ENCODE data around the gene SERPINB6. TPM values are rescaled to one million over a fixed set of nuclear protein-coding genes. Genes with fewer than 3 reads are reported as not detected.

SERPINB6 gene
- total and polyA plus RNA-seq, 9 of the 15 experiments (the other 6 are each of a cell fraction or from before 2014, with no cell fraction given), result 86.6 to 211 (median 143) TPM

- Histone ChIP-seq H2AFZ (ENCODE audit: low read depth, low read length) (no peak overlapping the region), H3K27me3 (ENCODE audit: control insufficient read depth in 2 of 2, insufficient read depth in 2 of 2, low read length in 2 of 2) (no peaks in the 10 kb centered on the region), H3K9ac (ENCODE audit: insufficient read depth in 1 of 2, low read depth in 2 of 2, low read length in 2 of 2) (peak overlapping the region in 1 of 2 experiments; percentile 90; a peak in 2 of 4 replicates), H3K9me1 (ENCODE audit: control insufficient read depth, insufficient read depth, low read length) (no peaks in the 10 kb centered on the region), H4K20me1 (replicated peaks; ENCODE audit: control insufficient read depth, insufficient read depth, low read length) (no peaks in the 10 kb centered on the region), H3K79me2 (ENCODE audit: control insufficient read depth, insufficient read depth, low read length) (peaks cover 58% of the 10 kb centered on the region), H3K9me3 (replicated peaks; ENCODE audit: control insufficient read depth, insufficient read depth, low read depth, low read length) (0 out of 2 replicates have a peak, but pooled peaks cover 2% of the 10 kb centered on the region), H3K4me3 (peak overlapping the region; percentile 86), H3K27ac (ENCODE audit: extremely low read depth, low read depth, low read length) (peak overlapping the region; percentile 69), H3K4me1 (replicated peaks in 1 of 2; ENCODE audit: control insufficient read depth in 2 of 2, insufficient read depth in 2 of 2, low read length in 2 of 2) (peaks cover 23 to 27% of the 10 kb centered on the region in 2 experiments; a peak in 4 of 5 replicates), H3K36me3 (ENCODE audit: control insufficient read depth, insufficient read depth, low read length) (peaks cover 46% of the 10 kb centered on the region), H3K4me2 (ENCODE audit: insufficient read depth, low read length) (peak overlapping the region; percentile 89)
- BruUV-seq (replicated peaks), result no TSS peak
- ChIA-PET POLR2A (interaction anchor here (0.6 to 7.2 kb wide), 34 partner anchors 9 to 1350 kb away, joined by 3 to 95 read pairs (median 6); partner anchors contain the start of genes RIPK1, SERPINB1 and SERPINB9), CTCF (ENCODE audit: low intra/inter-chr PET ratio) (interaction anchor here (0.5 to 1.4 kb wide), 3 partner anchors 46 to 82 kb away, joined by 3 to 5 read pairs (median 3); no protein-coding TSS in a partner anchor)
- in situ Hi-C loops (cut with MboI) (loop anchor here (5.0 kb wide), 1 partner anchor 50 kb away; no protein-coding TSS in a partner anchor), intact Hi-C loops (cut with micrococcal nuclease) (loop anchor here (1.0 to 2.0 kb wide), 2 partner anchors 21 to 51 kb away; no protein-coding TSS in a partner anchor)
- FAIRE-seq, result peak; percentile 92
- DNase-seq (ENCODE audit: extremely low read depth in 1 of 4, low spot score in 3 of 4), result peak; percentile 69 to 93 (median 76)
- 25% methylated on average over 2 of the region's 2 CpGs for WGBS (ENCODE audit: insufficient coverage, low coverage, missing lambda C conversion rate)
- ATAC-seq, result peak; percentile 55
- TF ChIP-seq ZNF408 (CRISPR knock-in tag; IDR thresholded peaks at IDR 0.05; ENCODE audit: low read depth), result no peak
- TF ChIP-seq THRA (IDR thresholded peaks at IDR 0.05), result no peak
- peak; percentile 61; the same call in 1 of the 2 replicates for TF ChIP-seq NKRF (IDR thresholded peaks at IDR 0.05; ENCODE audit: borderline replicate concordance)
- peak; percentile 66 for TF ChIP-seq DMBX1 (CRISPR knock-in tag; IDR thresholded peaks at IDR 0.05; ENCODE audit: borderline replicate concordance)
- no peak for TF ChIP-seq ZNF830 (CRISPR knock-in tag; IDR thresholded peaks at IDR 0.05)
- peak; percentile 85; the same call in 1 of the 2 replicates for TF ChIP-seq SMAD4 (CRISPR knock-in tag; conservative IDR thresholded peaks at IDR 0.05)
- TF ChIP-seq TOE1 (IDR thresholded peaks at IDR 0.05; ENCODE audit: borderline replicate concordance), result peak; percentile 78
- no peak for TF ChIP-seq TOE1 (CRISPR knock-in tag; IDR thresholded peaks at IDR 0.05; ENCODE audit: borderline replicate concordance, low read depth)
- peak; percentile 47; the same call in 1 of the 2 replicates for TF ChIP-seq SPI1 (IDR thresholded peaks at IDR 0.05; ENCODE audit: borderline replicate concordance, low read depth, low read length)
- TF ChIP-seq TBL1XR1 (IDR thresholded peaks at IDR 0.05; ENCODE audit: low read length in 2 of 2), result peak in 1 of 2 experiments; percentile 88; a peak in 2 of 4 replicates
- no peak for TF ChIP-seq CC2D1A (IDR thresholded peaks at IDR 0.05)
- TF ChIP-seq NR2C1 (IDR thresholded peaks at IDR 0.05), result peak; percentile 39
- peak; percentile 81 for TF ChIP-seq NR2C1 (tag; IDR thresholded peaks at IDR 0.05)
- no peak; the same call in 1 of the 2 replicates for TF ChIP-seq TCF15 (CRISPR knock-in tag; IDR thresholded peaks at IDR 0.05)
- 0 out of 2 replicates have a peak, but pooled peaks have one; percentile 57 for TF ChIP-seq MYNN (IDR thresholded peaks at IDR 0.05)
- no peak for TF ChIP-seq MYNN (CRISPR knock-in tag; IDR thresholded peaks at IDR 0.05)
- TF ChIP-seq ZNF699 (CRISPR knock-in tag; IDR thresholded peaks at IDR 0.05; ENCODE audit: insufficient replicate concordance), result no peak
- peak; percentile 89 for TF ChIP-seq SMARCC2 (IDR thresholded peaks at IDR 0.05; ENCODE audit: low read depth)
- no peak for TF ChIP-seq CREBBP (IDR thresholded peaks at IDR 0.05; ENCODE audit: low read depth, low read length)
- TF ChIP-seq ZKSCAN1 (IDR thresholded peaks at IDR 0.05; ENCODE audit: low read depth, low read length), result peak; percentile 67; the same call in 1 of the 2 replicates
These were observed 30.5 kb upstream of the SERPINB6 start for GRCh38 chr6:3001773-3002293.

All from K562 (cell line).